Fibroblast of skin of right quadriceps (primary cell): ENCODE measurements around the gene AMT.

Source experiments
- DNase-seq: peaks from one replicate; pipeline ENCODE4 v3.0.0-alpha.2; 2013

The AMT gene, protein sequence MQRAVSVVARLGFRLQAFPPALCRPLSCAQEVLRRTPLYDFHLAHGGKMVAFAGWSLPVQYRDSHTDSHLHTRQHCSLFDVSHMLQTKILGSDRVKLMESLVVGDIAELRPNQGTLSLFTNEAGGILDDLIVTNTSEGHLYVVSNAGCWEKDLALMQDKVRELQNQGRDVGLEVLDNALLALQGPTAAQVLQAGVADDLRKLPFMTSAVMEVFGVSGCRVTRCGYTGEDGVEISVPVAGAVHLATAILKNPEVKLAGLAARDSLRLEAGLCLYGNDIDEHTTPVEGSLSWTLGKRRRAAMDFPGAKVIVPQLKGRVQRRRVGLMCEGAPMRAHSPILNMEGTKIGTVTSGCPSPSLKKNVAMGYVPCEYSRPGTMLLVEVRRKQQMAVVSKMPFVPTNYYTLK

DNA sequence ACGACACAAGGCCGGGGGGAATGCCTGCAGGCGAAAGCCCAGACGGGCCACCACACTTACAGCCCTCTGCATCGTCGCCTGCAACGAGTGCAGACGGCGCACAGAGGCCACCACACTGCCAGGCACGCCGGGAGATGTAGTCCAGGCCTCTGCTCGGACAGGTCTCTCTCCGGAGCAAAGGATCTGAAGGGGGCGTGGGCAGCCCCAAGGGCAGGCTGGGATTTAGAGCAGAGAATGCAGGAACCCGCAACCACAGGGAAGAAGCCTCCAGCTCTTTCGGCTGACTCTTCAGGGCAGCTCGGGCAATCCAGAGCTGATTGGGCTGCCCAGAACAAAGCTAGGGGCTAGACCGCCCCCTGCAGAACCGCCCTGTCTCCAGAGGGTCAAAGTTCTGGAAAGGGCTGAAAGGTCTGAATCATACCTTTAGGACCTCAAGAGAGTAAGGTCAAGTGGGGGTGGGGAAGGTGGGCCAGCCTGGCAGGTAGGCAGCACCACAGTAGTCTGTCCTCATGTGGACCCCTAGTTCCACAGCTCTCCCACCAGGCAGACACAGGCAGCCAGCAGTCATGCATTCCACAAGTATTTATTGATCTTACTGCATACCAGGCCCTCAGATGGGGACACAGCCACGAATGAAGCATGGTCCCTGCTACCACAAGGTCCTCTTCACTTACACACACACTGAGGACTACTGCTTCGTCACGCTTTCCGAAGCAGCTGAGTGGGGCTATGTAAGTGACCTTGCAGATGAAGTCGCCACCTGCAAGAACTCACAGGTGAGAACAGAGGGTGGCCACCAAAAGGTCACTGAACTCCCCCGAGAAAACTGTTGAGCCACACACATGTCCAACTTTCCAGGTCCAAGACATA is at the start of gene AMT:
Gene AMT, minus strand, starts transcription at position 95 of the 870 bp plus-strand sequence. Its CDS starts 23 bp downstream, at position 72.
- no peak for DNase-seq

DNA sequence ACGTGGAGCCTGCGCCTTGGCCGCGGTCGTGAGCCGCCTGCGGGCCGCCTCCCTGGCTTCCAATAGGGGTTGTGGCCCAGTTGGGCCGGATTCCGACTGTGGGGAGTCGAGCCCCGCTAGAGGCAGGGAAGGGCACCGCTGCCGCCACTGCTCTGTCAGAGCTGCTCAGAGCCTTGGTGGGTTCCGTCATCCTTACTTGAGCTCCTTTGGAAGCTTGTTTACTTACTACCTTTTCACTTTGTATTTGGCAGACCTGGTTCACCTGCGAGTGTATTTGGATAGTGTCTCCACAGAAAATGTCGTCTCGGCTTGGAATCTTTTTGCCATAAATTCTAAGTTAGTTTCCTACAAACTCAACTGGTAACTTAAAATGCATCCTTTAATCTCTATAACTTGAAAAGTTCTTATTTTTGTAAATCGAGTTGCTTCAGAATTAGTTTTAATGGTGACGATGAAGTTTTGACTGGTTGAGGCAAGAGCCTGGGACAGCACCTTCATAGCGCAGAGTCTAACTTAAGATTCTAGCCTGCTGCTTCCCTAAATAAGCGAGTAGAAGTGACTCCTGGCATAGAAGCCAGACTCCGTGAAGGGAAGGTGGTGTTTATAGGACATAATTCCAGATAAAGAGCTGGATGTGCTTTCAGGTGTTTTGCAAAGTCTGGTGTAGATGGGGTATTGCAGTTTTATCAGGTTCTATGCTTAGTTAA is 48.6 kb upstream of the AMT start:
- no peak for DNase-seq

DNA sequence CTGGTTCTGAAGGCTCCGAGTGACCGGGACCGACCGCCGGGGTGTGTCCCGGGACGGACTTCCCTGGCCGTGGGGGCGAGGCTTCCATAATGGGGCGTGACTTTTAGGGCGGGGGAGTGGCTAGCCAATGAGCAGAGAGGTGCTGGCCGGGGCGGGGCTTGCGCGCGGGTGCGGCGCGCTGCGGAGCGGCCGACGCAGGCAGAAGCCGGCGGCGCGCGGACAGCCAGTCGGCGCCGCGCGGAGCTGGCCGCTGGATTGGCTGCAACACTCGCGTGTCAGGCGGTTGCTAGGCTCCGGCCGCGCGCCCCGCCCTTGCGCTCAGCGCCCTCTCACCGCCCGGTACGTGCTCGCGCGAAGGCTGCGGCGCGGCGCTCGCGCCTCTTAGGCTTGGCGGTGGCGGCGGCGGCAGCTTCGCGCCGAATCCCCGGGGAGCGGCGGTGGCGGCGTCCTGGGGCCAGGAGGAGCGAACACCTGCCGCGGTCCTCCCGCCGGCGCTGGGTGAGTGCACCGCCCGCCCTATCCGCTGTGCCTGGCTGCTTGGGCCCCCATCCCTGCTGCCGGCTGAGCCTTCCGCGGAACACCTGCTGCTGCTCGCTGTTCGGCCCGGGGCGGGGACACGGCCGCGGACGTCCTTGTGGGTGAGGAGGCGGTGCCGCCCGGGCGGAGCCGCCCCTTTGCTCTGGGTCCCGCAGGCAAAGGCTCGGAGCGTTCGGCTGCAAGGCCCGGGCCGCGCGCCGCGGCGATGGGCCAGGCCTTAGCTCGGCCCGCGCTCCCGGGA is 47.9 kb upstream of the AMT start, which contains the start of gene DAG1:
Gene DAG1, plus strand, starts transcription at position 332 of the 778 bp plus-strand sequence. CDS start 40,268 bp downstream, outside the sequence.
- DNase-seq: peak; percentile 96

DNA sequence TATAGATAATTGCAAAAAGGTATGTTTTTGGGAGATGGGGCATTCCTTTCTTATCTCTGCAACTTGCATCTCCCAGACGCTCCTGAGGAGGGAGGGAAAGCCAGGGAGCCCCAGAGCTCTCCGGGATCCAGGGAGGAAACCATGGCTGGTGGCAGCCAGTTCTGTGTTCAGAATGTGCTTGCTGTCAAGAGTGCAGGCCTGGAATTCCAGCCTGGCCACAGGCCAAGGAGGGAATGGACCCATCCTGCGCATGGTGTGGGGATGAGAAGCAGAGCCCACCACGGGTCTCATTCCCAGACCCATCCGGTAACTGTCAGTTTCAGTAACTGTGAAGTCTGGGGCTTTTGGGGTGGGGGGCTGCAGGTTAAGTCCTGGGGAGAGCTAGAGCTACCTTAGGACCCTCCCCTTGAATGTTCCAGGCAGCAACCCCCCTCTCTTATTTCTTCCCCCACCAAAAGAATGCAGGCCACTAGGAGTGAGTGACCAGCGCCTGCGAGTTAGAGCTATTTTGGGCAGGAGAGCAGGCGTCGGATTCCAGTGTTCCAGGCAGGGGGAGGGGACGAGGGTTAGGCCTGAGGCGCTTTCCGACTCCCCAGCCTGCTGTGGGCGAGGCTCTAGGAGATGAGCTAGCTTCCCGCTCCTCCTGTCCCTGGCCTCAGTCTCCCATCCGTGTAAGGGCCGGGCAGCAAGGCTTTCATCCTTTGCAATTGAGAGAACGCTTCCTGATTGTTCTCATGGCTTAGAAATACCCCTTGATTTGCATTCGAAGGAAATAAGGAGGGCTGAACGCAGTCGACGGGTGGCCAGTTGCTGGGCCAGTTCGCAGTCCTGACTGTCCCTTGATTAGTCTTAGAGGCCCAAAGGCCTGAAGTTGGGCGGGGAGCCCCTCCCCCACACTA is 47.0 kb upstream of the AMT start:
- peak; percentile 87 for DNase-seq

DNA sequence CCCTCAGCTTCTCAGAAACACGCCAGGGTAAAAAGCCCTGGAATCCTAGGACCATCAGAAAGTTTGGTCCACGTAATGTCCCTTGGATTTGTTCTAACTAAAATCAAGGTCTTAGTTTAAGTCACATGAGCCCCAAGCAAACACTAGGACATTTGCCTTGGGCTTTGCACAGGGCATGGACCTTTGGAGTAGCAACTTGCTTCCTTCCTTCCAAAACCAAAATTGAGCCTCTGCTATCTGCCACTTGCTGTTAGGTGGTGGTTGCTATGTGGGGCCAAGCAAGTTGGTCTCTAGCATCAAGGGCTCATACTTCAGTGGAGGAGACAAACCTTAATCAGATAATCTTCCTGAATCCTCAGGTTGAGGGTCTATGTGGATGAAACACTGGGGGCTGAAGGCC is 43.8 kb upstream of the AMT start:
- no peak for DNase-seq

DNA sequence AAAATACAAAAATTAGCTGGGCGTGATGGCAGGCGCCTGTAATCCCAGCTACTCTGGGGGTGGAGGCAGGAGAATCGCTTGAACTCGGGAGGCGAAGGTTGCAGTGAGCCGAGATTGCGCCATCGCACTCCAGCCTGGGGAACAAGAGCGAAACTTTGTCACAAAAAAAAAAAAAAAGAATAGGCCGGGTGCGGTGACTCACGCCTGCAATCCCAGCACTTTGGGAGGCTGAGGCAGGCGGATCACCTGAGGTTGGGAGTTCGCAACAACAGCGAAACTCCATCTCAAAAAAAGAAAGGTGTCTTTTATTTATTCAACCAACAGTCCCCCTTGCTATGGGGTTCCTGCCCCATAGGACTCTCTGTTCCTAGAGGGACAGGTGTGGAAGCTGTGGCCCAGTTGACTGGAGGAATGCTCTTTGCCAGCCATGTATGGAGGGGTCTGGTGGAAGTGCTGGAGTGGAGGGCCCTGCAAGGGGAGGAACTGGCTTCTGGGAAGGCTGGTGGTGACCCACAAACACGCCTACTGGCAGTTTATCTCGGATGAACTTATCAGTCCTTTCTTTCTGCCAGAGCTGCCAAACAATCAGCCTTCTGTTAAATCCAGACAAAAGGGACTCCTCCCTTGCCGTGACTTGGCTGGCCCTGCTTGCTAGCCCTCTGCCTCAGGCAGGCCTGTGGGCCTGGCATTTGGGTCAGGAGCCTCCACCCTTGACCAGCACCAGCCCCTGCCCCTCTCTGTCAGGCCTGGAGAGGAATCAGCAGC is 43.2 kb upstream of the AMT start:
- no peak for DNase-seq

DNA sequence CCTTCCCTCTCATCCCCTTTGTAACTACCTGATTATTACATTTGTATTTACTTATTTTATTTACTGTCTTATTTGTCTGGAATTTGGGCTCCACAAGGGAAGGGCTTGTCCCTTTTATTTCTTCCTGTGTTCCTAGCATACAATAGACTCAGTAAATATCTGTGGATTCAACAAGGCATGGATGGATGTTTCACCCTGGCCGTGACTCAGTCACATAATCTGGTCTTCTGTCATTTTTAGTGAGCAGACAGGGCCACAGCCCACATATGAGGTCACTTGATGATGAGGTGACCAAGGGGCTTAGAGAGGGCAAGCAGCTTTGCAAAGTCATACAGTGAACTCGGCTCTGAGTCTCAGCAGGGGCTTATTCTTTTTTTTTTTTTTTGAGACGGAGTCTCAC is 39.9 kb upstream of the AMT start:
- peak; percentile 31 for DNase-seq

DNA sequence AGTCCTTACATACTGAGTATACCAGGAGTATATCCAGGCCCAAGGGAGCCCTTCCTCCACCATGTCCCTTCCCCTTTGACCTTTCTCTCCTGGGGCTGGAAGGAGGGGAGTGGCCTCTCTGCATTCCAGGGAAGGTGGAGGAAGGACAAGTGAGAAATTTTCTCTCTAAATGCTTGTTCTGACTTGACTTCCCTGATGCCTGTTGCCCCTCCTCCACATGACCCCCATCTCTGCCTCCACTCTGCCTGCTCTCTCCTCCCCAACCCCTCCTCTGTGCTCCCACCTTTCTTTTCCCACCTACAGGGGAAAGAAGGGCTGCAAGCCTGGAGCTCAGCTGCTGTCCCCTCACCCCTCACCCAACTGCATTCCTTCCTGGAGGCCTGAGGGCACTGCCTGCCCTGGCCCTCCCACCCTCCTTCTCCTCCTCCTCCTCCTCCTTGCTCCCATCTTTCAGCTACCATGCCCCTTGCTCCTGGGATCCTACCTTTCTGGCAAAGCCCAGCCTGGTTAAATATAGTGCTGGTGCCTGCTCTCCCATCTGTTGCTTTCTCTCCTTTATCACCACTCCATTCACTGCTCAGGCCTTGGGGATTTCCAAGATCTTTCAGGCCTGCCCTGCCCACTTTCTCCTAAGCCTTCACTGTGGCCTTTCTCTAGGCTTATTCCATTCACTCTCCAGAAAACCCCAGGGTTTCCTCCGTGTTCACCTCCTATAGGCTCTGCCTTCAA is 39.3 kb upstream of the AMT start:
- no peak for DNase-seq

DNA sequence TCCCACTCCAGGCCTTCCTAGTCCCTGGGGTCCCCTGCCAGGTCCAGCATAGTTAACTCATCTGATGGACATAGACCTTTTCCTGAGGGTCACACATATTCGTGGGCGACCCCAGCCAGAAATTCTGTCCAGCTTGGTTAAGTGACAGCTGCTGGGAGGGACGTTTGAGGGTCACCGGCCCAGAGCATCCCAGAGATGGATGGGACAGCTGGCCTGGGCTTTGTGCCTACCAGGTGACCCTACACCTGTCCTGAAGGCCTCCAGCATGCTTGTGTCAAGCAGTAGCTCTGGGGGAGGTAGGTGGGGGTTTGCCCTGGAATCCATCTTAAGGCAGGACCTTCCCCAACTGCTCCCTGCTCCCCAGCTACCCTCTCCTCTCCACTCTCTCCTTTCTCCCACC is 38.7 kb upstream of the AMT start:
- DNase-seq: no peak

DNA sequence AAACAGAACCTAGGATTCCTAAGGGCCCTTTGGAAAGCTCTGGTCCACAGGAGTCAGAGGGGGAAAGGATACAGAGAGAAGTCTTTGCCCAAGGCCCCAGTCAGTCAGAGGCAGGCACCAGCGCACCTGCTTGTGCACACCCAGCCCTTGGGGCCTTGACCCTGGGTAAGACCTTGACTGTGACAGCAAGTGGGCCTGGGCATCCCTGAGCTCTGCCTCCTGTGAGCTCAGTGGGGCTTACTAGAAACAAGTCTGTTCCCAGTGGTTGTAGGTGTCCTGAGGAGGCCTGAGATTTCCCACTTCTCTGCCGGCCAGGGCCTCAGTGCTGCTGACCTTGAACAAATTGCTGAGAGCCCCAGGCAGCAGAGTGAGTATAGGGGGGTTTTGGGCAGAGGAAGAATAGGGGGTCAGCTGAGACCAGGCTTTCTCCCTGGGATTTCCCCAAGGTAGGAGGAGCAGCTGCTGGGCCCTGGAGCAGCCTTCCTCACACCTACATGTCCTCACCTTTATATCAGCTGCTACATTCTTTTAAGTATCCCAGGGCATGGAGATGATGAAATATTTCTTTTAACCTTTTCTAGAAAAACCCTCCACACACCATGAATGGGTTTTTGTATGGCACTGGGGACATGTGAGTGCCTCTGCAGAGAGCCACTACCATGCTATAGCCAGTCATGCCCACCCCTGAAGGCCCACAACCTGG is 38.1 kb upstream of the AMT start:
- no peak for DNase-seq

DNA sequence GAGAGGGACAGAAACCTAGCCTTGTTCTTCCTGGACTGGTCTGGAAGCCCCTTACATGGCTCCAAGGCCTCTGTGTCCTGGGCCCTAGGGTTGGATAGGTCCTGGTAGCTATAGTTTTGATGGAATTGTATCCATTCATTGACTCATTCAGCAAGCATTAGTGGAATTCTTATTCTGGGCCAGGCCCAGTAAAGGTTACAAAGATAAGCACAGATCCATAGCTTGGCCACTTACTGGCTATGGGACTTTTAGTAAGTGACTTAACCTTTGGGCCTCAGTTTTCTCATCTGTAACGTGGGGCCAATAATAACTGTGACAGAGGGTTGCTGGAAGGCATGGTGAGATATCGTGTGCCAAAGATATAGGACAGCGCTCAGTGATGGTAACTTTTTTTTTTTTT is 34.2 kb upstream of the AMT start:
- no peak for DNase-seq

DNA sequence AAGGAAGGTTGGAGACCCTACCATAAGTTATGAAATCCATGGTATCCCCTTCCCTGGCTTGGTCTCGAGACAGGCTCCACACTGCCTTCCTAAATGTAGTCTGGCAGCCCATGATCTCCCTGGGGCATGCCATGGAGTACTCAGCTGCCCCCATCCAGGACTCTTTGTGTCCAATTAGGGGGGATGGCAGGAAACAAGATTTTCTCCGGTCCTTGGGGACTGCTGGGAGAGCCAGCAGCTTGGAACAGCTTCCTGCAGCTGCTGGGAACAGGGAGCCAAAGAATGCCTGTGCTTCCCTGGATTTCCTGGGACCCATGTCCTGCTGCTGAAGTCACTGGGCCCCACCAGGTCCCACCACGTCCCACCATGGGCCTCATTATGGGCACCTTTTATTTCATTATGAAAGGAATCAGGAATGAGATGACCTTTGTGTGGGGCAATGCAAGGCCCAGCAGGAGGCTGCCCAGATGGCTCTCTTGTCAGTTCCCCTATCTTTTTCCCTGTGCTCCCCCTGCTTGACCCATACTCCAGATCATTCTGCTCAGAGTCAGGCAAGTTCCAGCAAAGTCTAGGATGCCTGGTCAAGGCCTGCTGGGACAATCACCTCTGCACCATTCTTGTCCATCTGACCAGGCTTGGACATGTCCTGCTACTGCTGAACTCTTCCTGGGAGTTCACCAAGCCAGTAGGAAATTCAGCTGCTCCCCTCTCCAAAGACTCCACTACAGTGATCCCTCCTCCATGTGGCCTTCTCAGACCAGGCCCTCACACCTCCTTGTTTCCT is 32.8 kb upstream of the AMT start:
- DNase-seq: no peak

DNA sequence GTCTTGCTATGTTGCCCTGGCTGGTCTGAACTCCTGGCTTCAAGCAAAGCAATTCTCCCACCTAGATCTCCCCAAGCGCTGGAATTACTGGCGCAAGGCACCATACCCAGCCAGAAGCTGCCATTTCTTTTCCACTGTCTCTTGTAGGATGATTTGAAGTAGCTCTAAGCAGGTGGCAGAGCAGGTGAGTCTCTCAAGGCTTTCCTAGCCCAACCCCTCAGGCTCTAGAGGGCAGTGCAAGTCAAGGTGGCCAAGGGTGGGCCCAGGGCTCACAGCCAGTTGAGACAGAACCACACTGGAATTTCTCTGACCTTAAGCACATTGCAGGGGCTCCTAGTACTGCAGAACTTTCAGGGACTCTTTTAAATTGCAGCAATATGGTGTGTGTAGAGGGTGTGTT is 32.2 kb upstream of the AMT start:
- DNase-seq: no peak

DNA sequence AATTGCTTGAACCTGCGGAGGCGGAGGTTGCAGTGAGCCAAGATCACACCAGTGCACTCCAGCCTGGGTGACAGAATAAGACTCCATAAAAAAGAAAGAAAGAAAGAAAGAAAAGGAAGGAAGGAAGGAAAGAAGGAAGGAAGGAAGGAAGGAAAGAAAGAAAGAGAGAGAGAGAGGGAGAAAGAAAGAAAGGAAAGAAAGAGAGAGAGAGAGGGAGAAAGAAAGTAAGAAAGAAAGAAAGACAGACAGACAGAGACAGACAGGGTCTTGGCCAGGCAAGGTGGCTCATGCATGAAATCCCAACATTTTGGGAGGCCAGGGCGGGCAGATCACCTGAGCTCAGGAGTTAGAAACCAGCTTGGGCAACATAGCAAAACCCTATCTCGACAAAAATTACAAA is 31.3 kb upstream of the AMT start:
- DNase-seq: no peak

DNA sequence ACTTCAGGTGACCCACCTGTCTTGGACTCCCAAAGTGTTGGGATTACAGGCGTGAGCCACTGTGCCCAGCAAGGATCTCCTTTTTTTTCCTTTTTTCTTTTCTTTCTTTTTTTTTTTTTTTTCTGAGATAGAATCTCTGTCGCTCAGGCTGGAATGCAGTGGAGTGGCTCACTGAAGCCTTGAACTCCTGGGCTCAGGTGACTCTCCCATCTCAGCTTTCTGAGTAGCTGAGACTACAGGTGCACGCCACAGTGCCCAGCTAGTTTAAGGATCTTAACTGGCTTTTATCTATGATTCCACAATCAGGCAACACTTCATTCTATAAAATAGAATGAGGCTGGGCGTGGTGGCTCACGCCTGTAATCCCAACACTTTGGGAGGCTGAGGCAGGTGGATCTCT is 23.1 kb upstream of the AMT start:
- DNase-seq: no peak

DNA sequence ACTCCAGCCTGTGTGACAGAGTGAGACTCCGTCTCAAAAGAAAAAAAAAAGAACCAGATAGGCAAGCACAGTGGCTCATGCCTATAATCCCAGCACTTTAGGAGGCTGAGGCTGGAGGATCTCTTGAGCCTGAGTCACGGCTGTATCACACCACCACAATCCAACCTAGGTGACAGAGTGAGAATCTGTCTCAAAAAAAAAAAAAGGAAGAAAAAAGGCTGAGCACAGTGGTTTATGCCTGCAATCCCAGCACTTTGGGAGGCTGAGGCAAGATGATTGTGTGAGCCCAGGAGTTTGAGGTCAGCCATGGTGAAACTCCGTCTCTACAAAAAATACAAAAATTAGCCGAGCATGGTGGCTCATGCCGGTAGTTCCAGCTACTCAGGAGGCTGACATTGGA is 12.5 kb upstream of the AMT start:
- DNase-seq: no peak

DNA sequence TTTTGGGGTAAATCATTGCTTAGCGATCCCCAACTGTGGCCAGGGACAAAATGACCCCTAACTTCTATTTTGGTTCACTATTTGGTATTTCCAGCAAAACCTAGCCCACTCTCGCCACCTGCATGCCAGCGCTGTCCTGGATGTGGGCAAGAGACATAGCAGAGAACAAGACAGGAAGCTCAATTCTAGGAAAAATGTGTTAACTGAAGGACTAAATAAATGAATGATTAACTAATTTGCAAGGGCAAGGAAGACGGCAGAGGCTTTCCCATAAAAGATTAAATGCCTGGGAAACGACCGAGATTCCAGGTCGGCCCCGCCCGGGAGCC is 6.4 kb upstream of the AMT start:
- no peak for DNase-seq

DNA sequence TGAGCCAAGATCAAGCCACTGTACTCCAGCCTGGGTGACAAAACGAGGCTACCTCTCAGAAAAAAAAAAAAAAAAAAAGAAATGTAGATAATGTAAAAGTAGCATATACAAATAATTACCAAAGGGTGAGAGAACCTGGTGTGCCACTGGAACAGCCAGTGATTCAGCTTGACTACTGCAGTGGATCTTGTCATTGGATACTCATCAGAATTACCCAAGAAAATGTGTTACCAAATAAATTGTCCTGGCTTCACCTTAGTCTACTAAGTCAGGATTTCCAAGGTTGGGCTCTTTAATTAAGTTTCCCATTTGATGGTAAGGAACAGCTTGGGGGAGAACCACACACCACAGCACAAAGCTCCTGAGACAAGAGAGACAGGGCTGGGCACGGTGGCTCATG is 5.3 kb upstream of the AMT start:
- no peak for DNase-seq

DNA sequence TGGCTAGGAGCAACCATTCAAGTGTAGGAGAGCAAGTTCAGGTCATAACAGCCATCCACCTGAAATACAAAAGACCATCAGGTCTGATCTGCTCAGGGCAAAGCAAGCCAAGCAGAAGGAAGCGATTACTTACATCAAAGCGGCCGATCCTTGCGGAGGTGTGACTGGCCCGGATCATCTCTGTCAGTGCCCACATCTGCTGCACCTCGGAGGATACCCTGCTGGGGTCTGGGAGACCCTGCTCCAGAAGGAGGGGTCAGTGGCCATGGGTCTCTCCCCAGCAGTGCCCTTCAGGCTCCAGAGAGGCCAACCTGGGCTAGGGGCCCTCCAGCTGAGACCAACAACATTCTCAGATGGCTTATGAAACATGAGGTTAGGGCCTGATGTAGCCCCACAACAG is 2.5 kb upstream of the AMT start:
- no peak for DNase-seq
